GM11168 (cell line): ENCODE measurements around the gene HRNR.

Experiments used
- in situ Hi-C: fragments of 300-500 bp; cut with MboI; formaldehyde crosslinking; loops from one replicate; pipeline ENCODE4 v1.12.0; 2022; ENCODE audit warnings: low sequenced_read_pairs; ENCODE audit not compliant: unreplicated experiment

HRNR gene

DNA sequence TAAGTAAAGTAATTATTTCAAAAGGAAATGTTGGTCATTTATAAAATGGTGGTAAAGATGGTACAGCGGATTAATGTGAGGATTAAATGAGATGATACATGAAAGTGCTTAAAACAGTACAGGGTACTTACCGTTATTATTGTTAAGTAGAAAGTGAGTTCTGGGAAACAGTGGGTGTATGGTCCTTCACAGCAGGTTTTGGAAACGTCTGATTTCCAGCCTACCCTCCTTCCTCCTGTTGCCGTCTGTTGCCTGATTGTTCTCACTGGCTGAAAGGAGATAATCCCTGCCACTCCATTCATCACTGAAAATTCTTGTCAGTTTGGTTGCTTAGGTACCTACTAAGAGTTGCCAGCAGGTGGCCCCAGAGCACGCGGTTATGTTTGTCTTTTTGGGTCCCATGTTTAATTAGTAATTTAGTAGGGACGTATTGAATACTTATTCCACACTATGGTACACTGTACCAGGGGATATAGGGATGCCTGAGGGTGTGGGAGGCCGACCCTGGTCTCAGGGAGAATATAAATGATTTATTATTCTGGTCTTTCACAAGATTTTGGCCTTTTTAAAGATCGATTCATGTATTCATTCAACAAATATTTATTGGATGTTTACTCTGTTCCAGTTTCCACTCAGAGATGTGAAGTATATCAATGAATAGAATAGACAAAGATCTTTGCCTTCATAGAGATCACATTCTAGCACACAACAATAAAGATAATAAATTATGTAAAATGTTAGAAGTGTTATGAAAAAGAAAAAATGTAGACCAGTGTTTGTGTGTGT, 34.1 kb downstream of the HRNR start:
- in situ Hi-C loops: loop anchor here (5.0 kb wide), 1 partner anchor 267 kb away; no protein-coding TSS in a partner anchor

DNA sequence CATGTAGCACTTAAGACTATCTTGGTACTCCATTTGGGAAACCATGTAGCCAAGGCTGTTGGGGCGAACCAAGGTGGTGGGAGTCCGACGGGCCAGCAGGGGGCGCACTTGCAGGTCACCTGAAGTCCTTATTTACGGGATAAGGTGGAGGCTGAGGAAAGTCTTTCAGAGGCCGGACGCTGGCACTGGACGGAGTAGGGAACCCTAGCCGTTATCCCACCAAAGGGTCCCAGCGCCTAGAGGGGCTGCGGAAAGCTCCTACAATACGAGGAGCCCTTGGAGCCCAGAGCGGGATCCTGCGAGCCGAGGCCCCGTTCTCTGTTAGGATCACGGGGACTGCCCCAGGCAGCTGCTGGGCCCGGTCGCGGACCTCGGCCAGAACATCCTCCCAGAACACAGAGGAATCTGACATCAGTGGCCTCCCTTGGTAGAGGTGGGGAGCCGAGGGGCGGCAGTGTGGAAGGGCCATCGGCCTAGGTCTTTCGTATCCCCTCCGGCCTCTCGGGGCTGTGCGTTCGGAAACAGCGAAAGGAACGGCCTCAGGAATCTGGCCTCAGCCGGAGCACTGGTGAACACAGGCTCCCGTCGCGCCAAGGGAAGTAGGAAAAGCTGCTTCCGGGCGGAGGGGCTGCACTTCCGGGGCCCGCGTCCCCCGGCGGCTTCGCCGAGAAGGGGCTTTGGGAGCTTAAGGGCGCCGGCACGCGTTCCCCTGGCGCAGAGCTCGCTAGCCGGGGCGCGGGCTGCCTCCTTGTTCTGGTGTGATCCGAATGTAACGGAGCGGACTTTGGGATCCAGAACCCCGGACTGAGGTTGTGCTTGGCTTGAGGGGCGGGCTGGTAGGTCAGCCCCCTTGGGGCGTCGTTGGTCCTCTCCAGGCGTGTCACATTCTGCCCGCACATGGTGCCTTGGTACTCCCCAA, 35.1 kb downstream of the HRNR start:
- in situ Hi-C loops: loop anchor here (5.0 kb wide), 1 partner anchor 268 kb away; no protein-coding TSS in a partner anchor

DNA sequence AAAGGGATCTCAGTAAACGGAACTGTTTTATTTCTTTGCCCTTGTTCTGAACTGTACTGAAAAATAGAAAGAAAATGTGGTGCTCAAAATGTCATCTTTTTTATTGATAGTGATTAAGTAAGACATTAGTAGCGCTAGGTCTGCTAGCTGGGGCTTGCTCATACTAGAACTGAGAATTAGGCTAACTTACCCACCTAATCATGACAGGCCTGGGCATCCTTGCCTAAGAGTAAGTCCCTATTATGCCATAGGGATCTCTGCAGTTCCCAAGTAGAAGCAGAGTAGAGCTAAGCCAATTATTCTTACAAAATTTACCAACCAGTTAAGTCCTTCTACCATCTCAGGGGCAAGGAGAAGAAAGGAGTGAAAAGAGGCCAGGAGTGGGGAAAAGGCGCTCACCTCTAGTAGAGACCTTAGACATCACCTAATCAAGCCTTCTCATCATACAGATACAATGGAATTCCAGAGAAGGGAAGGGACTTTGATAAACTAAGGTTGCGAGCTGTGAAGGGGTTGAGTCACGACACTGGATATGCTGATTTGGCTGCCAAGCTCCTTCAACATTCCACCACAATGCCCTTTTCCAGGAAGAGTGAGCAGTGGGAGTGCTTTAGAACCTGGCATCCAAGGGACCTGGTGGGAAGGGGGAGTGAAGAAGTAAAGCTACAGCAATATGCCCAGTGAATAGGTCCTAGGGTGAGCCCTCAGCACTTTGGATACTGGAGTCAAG, 37.3 kb downstream of the HRNR start:
- in situ Hi-C loops: loop anchor here (5.0 kb wide), 1 partner anchor 271 kb away; no protein-coding TSS in a partner anchor

DNA sequence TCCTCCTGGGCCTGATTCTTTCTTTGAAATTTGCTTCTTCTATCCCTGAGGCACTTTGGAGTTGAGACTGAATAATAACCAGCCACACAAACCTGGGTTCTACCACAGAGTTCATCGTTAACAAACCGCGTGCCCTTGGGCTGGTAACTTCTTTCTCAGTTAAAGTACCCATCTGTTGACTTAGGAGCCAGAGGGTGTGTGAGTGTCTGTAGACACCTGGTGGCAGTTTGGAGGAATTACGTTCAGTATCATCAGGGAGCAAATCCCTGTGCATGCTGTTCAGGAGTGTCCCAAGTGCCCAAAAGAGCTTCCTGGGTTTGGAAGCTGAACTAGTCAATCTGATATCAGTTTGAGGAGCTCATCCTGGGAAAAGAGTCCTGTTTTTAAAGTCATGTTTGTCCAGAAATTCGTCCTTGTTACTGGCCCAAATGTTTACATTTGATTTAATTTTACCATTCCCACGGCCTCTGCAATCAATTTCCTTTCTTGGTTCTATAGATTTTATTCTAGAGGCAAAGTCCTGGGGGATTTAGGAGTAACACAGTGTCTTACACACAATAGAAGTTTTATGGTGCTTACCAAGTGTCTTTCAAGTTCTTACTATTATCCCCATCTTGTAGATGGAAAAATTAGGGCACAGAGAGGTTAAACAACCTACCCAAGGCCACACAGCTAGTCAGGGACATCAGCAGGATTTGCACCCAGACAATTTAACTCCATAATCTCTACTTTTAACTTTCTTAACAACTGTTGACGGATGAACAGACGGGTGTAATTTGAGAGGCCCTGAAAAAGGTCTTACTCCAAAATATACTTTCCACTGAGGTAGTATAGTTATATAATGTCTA, 38.2 kb downstream of the HRNR start:
- in situ Hi-C loops: loop anchor here (5.0 kb wide), 1 partner anchor 272 kb away; no protein-coding TSS in a partner anchor

DNA sequence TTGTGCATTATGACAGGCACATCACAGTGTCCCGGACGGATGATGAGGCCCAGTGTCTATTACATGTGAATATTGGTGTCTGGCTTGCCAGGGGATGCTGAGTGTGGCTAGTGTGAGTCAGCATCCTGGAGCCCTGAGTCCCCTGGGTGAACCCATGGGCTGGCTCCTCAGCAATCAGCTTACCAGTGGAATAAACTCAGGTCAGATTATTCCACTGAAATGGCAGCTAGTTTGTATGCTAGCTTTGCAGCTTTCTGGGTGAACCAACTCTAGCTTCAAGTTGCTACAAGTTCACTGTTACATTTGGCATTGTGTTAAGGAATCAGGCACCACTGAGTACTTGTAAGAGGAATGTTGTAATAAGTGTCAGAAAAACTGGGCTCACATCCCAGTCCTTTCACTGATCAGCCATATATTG, 41.0 kb downstream of the HRNR start:
- in situ Hi-C loops: loop anchor here (5.0 kb wide), 1 partner anchor 131 kb away; no protein-coding TSS in a partner anchor

DNA sequence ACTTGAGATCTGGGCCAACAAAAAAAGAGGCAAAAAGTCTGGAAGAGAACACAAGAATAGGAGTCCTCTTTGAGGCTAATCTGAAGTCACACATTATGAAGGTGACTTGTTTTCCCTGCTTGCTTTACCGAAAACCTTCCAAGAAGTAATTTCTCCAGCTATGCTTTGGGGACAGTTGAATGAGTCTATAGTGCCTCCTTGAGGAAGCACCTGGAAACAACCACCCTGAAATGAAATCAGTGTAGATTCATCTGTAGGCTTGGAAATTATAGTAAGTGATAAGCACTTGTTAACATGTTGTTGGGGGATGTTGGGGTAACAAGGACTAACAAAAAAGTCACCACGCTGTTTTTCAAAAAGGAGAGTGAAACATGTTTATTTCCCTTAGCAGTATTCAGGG, 41.6 kb downstream of the HRNR start:
- in situ Hi-C loops: loop anchor here (5.0 kb wide), 1 partner anchor 130 kb away; no protein-coding TSS in a partner anchor

DNA sequence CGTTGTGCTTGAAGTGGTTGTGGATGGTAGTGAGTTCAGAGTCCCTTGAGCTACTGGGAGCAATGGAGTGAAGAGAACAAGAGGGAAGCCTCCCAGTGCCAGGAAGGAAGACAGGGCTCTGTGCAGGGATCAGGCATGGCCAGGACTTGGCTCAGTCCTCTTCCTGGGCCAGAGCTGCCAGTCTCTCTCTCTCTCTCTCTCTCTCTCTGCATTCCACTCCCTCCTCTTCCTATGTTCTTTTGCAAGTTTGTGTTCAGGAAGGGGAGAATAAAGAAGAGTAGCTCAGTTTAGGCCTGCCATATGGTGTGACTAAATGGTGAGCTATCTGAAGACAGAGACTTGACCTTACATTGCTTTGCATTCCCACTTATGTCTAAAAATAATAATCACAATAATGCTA, 44.4 kb downstream of the HRNR start:
- in situ Hi-C loops: no loop called here

DNA sequence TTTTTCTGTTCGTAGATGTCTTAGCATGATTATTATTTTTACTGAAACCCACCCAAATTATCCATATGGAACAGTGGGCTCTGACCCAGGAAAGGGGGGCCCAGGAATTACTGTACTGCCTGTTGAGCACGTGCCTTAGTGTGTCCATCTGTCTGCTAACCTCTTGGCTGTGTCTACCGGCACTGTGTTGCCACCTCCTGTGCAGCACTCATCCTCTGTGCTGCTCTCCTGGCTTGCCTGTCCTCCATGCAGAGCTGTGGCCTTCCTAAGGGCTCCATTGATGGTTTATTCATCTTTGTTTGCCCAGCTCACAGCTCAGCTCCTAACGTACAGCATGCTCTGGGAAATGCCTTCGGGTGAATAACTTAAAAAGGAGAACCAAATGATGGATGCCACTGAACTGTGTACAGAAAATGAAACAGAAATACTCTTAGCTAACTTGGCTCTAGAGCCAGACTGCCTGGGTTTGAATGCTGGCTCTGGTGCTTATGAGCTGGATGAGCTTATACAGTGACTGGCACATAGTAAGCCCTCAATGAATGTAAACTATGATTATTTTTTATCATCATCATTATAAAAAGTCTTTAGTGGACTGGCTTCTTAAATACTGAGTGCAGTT, 53.6 kb downstream of the HRNR start:
- in situ Hi-C loops: no loop called here

DNA sequence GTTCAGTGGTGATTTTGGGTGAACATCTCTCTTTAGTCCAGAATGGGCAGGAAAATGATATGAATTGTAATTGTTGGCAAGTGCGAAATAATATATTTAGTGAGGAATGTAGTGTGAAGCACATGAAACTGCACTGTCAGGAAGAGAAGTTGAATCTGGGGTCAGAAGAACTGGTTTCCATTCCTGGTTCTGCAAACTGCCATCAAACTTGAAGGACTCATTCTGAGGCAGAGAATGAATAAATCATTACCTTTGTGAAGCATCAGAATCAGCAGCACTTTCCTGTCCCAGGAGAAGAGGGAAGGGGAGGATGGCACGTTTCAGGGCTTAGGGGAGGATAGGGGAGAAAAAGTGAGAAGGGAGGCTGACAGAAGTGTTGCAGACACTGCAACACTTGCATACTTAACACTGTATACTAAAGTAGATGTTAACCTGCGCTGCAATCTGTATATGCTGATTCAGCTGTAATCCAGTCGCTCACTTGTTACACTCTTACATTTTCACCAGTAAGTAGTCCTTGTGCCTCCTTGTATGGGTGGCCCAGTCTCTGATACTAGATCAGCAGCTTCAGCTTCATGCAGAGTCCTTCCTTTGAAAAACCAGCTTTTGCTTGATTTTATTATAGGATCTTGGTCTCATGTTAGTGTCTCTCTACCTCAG, 54.5 kb downstream of the HRNR start:
- in situ Hi-C loops: no loop called here

DNA sequence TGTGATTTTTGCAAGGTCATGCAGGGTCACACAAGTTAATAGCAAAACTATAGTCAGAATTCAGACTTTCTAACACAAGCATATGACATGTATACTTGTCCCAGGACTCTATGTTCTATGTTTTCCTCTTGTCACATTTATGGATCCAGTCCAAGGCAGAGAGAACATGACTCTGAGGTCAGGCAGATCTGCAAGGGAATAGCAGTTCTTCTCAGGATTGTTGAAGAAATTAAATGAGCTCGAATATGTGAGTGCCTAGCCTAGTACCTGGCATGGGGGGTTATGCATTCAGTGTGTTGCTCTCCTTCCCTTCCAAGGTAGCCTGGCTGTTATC, 55.5 kb downstream of the HRNR start:
- in situ Hi-C loops: no loop called here

DNA sequence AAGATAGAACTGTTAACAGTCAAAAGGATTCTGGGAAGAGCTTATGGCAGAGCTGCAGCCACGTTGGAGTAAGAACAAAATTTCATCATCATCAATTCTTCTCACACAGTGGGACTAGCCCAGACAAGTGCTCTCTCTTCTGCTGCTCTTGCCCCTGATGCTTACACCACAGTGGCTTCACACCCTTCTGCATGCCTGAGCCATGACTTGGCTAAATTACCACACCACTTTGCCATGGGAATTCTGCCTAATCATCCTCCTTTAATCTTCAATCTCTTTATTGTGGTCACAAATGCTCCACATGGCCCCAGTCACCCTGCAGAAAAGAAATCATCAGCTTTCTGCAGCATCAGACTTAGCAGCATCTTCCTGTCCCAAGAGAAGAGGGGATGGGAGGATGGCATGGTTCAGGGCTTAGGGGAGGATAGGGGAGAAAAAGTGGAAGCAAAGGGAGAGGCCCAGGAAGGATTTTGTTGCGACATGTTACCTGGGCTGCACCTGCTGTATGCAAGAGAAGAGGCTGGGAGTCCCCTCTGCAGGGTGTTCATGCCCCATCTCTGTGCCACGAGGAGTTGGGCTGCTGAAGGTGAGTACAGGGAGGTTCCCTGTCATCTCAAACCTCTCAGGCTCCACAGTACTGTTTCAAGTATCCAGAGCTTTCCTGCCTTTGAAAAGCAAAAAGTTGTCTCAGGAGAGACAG, 56.0 kb downstream of the HRNR start:
- in situ Hi-C loops: no loop called here

DNA sequence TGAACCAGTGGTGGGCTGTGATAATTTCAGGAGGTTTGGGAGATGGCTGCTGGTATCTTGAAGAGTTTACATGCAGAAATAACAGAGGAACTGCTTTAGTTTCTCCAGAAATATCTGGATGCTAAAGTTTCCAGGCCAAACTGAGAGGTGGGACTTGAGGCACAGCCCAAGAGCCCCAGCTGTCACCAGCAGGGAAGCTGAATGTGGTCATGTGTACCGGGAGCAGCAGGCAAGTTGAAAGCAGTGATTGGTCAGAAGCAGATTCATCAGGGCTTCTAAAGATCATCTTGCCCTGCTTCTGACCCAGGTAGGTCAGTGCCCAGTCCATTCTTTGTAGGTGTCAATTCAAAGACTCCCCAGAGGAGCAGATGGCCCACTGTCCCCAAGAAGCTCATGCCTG, 57.0 kb downstream of the HRNR start:
- in situ Hi-C loops: no loop called here

DNA sequence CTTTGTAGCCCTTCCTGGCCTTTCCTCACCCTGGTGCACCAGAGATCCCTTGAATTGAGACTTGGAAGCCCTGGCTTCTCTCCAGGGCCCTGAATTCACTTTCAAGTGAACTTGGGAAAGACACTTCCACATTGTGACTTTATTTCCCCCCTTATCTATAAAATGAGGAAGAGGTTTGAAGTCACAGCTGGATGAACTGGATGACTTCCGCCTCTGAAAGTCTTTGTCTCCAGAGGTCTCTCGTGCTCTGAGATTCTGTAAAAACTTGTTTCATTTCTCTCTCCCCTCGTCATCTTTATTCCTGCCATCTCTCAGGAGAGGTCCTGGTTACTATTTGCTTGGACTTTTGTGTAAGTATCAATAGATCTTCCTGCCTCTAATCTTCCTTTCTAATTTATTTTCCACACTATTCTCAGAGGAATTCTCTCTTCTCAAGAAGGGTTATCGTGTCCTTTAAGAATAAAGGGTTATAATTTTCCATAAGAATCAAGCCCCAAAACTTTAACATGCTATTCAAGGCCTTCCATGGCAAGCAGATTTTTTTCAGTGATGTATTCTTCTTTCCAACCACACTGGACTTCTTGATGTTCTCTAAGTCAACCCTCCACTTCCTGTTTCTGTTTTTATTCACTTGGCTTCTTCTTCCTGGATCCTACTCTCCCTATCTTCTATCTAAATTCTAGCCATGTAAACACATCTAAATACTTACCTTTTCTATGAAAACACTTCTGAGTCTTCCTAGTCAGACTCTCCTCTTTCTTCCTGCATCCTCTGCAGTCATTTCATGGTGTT, 58.5 kb downstream of the HRNR start:
- in situ Hi-C loops: no loop called here

DNA sequence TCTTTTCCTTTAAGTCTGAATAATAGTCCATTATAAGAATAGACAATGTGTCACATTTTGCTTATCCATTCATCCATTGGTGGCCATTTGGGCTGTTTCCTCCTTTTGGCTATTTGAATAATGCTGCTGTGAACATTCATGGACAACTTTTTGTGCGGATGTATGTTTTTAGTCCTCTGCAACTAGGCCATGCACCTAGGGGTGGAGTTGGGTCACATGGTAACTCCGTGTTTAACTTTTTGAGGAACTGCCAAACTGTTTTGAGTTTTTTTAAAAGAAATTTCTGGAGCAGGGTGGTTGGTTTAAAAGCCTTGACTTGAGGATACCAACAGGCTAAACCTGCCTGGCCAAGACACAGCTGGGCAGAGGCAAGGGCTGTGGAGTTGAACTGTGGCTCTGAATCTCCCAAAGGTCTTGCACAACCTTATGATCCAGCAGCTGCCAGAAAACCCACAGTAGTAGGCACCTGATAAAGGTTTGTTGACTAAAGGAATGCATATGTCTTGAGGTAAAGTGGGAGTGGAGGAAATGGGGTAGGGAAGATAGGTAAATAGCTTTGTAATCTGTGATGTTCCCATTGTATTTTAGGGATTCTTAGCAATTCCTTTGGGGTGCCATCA, 59.4 kb downstream of the HRNR start:
- in situ Hi-C loops: no loop called here

DNA sequence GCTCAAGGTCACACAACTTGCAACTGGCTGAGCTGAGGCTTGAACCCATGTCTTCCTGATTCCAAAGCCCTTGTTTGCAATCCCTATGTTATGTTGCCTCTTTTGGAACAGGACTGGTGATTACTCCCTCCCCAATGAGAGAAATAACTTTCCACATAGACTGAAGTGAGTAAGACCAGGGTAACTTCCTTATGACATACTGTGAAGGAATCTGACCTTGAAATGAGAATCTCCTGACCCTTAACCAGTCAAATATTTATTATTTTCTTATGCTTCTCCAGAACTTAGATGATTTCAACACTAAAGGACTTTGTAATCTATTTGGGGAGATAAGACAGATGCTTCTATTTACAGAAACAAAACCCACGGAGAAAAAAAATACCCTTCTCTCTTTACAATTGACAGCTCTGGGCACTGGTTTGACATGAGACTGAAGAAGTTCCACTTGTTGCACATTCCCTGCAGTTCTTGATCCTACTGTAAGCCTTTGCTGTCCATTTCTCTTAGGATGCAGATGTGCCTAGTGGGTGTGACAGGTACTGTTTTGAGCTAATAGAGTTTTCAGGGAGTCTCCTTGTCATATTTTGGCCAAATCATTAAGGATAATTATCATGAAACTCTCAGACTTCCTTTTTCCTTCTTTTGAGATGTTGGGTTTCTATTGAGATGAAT, 61.1 kb downstream of the HRNR start:
- in situ Hi-C loops: no loop called here
